ENCODE measurements around the gene COL6A5.

Gene COL6A5

DNA sequence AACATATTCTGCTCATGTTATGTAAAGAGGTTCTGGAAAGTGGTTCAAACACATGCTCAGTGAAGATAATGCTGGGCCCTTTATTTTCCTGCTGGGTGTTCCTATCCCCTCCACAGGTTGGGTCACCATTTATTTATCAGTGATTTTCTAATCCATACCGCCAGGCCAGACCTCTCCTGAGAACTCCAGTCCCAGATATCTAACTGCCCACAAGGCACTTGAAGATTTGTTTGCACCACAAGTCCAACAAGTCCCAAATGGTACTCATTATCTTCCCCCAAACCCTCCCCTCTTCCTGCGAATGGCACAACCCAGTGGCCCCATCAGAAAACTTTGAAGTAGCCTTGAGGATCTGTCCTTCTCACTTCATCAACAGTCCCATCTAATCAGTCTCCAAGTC is 176.9 kb downstream of the COL6A5 start:
- no peak for DNase-seq (ENCODE audit: low spot score)

DNA sequence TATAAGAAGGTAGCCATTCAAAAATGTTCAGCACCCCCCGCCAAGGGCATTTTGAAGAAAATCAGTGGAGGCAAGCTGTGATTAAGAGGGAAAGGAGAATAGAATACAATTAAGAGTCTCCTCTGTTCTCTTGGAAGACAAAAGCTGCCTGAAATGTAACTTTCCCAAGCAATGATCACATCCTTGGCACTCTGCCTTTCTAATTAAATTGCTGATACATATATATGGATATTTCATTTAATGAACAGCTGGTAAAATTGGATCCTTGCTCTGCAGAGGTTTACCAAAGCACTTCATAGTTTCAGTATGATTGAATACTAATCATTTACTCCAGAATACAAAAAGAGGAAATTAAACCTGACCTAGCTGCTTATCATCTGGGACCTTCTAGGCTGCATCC is 182.0 kb downstream of the COL6A5 start:
- no peak for DNase-seq (ENCODE audit: low spot score)

DNA sequence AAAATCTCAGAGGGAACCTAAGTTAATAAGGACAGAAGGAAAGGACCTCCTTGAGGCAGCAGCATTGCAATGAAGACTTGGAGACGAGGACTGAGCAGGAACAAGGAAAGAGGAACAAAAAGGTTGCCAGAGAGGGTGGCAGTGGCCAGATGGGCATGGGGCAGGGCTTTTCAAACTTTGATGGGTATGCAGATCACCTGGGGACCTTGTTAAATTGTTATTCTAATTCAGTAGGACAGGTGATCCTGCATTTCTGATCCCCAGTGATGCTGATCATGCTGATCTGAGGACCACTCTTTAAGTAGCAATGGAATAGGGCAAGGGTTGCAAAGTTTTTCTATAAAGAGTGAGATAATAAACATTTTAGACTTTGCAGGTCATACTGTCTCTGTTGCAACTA is 182.6 kb downstream of the COL6A5 start:
- no peak for DNase-seq (ENCODE audit: low spot score)

DNA sequence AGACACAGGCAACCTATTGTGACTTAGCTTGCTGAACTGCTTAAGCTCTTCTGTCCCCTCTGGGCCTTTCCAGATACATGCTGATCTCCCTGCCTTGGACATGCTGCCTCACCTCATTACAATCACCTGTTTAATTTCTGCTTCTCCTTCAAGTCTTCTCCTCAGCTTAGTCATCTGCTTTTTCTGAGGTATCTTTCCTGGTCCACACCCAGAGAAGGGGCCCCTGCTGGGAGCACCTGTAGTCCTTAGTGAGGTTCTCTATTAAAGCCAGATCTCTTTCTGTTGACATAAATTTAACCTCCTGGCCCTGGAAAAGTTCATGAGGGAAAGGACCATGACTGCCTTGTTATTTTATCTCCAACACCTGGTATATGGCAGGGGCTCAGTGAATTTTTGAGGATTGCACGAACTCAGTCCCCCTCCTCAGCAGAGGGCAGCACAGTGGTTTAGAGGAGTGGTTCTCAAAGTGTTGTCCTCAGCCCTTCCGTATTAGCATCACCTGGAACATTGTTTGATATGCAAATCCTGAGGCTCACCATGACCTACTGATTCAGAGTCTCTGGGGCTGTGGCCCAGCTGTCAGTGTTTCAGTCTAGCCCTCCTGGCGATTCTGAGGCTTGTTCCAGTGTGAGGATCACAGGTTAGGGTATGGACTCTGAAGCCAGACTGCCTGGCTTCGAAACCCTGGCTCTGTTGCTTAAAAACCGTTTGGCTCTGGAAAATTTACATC is 184.2 kb downstream of the COL6A5 start:
- DNase-seq (ENCODE audit: low spot score), result no peak

DNA sequence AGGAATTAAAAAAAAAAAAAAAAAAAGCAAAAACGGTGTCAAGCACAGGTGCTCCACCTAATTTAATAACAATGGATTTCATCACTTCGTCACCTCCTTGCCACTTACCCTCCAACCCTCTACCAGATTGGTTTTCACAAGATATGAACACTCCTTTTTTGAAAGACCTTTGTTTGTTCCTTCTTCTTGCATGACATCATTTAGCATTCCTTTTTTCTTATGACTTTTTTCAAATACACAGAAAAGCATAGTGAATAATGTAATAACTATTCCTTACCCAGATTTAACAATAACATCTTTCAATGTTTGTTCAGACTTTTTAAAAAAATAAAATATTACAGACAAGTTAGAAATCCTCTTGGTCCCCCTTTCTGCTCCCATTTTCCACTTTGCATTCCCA is 187.8 kb downstream of the COL6A5 start:
- DNase-seq (ENCODE audit: low spot score), result no peak

Data from AG20443 (cell line).